GM23338 (cell line): ENCODE measurements around the gene TNNI3K.

ENCODE experiments used
- CREB1 ChIP-seq: fragments of 250-450 bp; sonication (Bioruptor Pico); IDR thresholded peaks from 2 replicates; pipeline ENCODE4 v1.5.0; 2020; ENCODE audit warnings: low read depth, mild to moderate bottlenecking, moderate library complexity
- CTCF ChIP-seq, 2 experiments: fragments of 200-600 bp in 1 of 2; sonication (generic) in 1 of 2; conservative IDR thresholded peaks; 2 replicates each; pipeline versions ENCODE4 v1.5.1 to v1.6.1; 2016 to 2017; ENCODE audit warnings: antibody characterized with exemption in 2 of 2, low read depth in 2 of 2, mild to moderate bottlenecking in 2 of 2, moderate library complexity in 1 of 2
- ETS1 ChIP-seq: IDR thresholded peaks from 2 replicates; pipeline ENCODE4 v1.6.1; 2016; ENCODE audit warnings: antibody characterized with exemption
- EZH2 ChIP-seq: fragments of 200-600 bp; sonication (generic); IDR thresholded peaks from one replicate; pipeline ENCODE4 v1.8.0; 2017; ENCODE audit warnings: antibody characterized with exemption, mild to moderate bottlenecking, low read depth; ENCODE audit not compliant: unreplicated experiment
- EZH2phosphoT487 ChIP-seq: fragments of 200-600 bp; sonication (generic); IDR thresholded peaks from one replicate; pipeline ENCODE4 v1.8.1; 2018; ENCODE audit warnings: antibody characterized with exemption; ENCODE audit not compliant: unreplicated experiment
- JUNB ChIP-seq: IDR thresholded peaks from one replicate; pipeline ENCODE4 v1.6.1; 2016; ENCODE audit warnings: antibody characterized with exemption; ENCODE audit not compliant: unreplicated experiment
- NANOG ChIP-seq: IDR thresholded peaks from 2 replicates; pipeline ENCODE4 v1.6.1; 2016; ENCODE audit warnings: antibody characterized with exemption, borderline replicate concordance
- POLR2AphosphoS5 ChIP-seq: IDR thresholded peaks from 2 replicates; pipeline ENCODE4 v1.6.1; 2016; ENCODE audit warnings: antibody characterized with exemption, low read depth
- REST ChIP-seq: IDR thresholded peaks from one replicate; pipeline ENCODE4 v1.6.1; 2018; ENCODE audit warnings: antibody characterized with exemption; ENCODE audit not compliant: unreplicated experiment
- STAT1 ChIP-seq: IDR thresholded peaks from one replicate; pipeline ENCODE4 v1.6.1; 2016; ENCODE audit warnings: antibody characterized with exemption; ENCODE audit not compliant: unreplicated experiment
- ZNF331 ChIP-seq: fragments of 250-450 bp; sonication (Bioruptor Pico); IDR thresholded peaks from 2 replicates; pipeline ENCODE4 v1.5.0; 2020; ENCODE audit warnings: low read depth, mild to moderate bottlenecking, moderate library complexity
- ZNF462 ChIP-seq: fragments of 250-450 bp; sonication (Bioruptor Pico); IDR thresholded peaks from 2 replicates; pipeline ENCODE4 v1.5.0; 2020; ENCODE audit warnings: mild to moderate bottlenecking, moderate library complexity

DNA sequence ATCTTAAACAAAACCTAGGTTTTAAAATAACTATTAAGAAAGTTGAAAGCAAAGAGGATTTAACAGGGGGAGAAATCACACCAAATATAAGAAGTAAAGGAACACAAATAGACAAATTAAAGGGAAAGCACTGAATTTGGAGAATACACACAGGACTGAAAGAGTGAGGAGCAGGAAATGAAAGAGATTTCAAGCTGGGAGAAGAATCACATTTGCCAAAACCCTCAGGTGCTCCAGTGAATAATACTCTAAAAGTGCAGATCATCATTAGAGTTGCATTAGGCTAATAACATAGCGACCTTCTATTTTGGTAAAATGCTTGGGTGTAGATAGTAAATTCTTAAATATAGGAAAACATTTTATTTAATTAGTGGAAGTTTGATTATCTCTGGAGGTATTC is 127.5 kb downstream of the TNNI3K start:
- no peak for TF ChIP-seq CTCF (conservative IDR thresholded peaks at IDR 0.05; ENCODE audit: low read depth in 2 of 2)
- TF ChIP-seq EZH2: no peak
- no peak for TF ChIP-seq POLR2AphosphoS5
- TF ChIP-seq EZH2phosphoT487: no peak
- TF ChIP-seq REST: no peak
- no peak for TF ChIP-seq ZNF331 (CRISPR knock-in tag)
- TF ChIP-seq ZNF462: no peak
- no peak for TF ChIP-seq JUNB
- no peak for TF ChIP-seq CREB1 (CRISPR knock-in tag)
- no peak for TF ChIP-seq STAT1
- TF ChIP-seq ETS1: no peak
- TF ChIP-seq NANOG: no peak
